NT2/D1 (cell line): ENCODE measurements around the gene PPFIA1.

ENCODE experiments used
- DNase-seq: peaks from one replicate; pipeline ENCODE4 v3.0.0-alpha.2; 2011; ENCODE audit warnings: low read depth, low spot score
- H3K27me3 ChIP-seq: 2 replicates; pipeline ENCODE4 v1.6.0; 2011; ENCODE audit warnings: mild to moderate bottlenecking; ENCODE audit not compliant: insufficient read length, insufficient read depth
- H3K36me3 ChIP-seq: 2 replicates; pipeline ENCODE4 v1.6.1; 2011; ENCODE audit warnings: mild to moderate bottlenecking, low read length, mixed read lengths; ENCODE audit not compliant: insufficient read depth, insufficient read length
- H3K4me1 ChIP-seq: 2 replicates; pipeline ENCODE4 v1.5.1; 2011; ENCODE audit not compliant: insufficient read depth, insufficient read length
- H3K4me3 ChIP-seq: 2 replicates; pipeline ENCODE4 v1.5.1; 2011; ENCODE audit warnings: low read depth; ENCODE audit not compliant: insufficient read length
- H3K9ac ChIP-seq: 2 replicates; pipeline ENCODE4 v1.6.0; 2011; ENCODE audit warnings: low read depth; ENCODE audit not compliant: insufficient read length
- H3K9me3 ChIP-seq: 2 replicates; pipeline ENCODE4 v1.5.1; 2011; ENCODE audit warnings: mild to moderate bottlenecking, low read length; ENCODE audit not compliant: insufficient read depth
- SUZ12 ChIP-seq: IDR thresholded peaks from 2 replicates; pipeline ENCODE4 v1.6.1; 2011; ENCODE audit not compliant: insufficient read length, insufficient read depth; ENCODE audit errors: extremely low read depth
- YY1 ChIP-seq: IDR thresholded peaks from 2 replicates; pipeline ENCODE4 v1.6.1; 2011; ENCODE audit not compliant: insufficient read length, insufficient read depth
- ZNF274 ChIP-seq: IDR thresholded peaks from 2 replicates; pipeline ENCODE4 v1.6.1; 2011; ENCODE audit warnings: mild to moderate bottlenecking, low read depth, low read length

PPFIA1 gene

DNA sequence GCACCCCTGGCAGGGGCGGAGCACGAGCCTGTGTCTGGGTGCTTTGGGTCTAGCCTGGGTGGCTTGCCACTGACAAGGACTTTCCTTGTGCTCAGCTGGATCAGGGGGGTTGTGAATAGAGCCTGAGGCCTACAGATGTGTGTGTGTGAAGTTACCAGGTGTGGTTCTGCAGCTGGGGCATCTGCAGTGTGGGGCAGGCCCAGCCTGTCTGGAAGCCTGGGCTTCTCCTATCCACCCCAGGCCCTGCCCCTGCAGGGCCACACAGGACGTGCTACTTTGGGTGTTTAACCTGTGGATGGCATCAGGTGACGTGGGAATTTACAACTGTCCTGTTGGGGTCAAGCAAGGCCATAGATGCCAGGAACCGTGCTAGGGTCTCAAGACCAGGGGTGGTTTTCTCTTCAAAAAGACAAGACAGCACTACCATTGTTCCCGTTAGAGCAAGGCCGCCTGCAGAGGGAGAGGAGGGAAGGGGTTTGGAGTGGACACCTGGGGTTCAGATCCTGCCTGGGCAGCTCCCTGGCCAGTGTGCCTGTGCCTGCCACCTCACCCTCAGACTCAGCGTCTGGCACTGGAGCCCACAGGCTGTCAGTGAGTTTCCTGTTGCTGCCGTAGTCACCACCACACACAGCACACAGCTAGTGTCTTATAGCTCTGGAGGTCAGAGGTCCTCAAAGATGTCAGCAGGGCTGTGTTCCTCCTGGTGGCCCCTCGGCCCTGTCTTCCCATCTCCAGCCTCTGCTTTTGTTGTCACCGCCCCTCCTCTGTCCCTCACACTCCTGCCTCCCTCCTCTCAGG lies 159.4 kb downstream of the PPFIA1 start:
- peaks cover 88% of the 10 kb centered on the region for H3K36me3 ChIP-seq
- DNase-seq: no peak
- TF ChIP-seq YY1 (no peak), SUZ12 (no peak), ZNF274 (no peak)
- H3K9me3 ChIP-seq: no peaks in the 10 kb centered on the region
- no peak overlapping the region for H3K9ac ChIP-seq
- H3K27me3 ChIP-seq: no peaks in the 10 kb centered on the region
- peaks cover 29% of the 10 kb centered on the region for H3K4me1 ChIP-seq
- no peak overlapping the region for H3K4me3 ChIP-seq

DNA sequence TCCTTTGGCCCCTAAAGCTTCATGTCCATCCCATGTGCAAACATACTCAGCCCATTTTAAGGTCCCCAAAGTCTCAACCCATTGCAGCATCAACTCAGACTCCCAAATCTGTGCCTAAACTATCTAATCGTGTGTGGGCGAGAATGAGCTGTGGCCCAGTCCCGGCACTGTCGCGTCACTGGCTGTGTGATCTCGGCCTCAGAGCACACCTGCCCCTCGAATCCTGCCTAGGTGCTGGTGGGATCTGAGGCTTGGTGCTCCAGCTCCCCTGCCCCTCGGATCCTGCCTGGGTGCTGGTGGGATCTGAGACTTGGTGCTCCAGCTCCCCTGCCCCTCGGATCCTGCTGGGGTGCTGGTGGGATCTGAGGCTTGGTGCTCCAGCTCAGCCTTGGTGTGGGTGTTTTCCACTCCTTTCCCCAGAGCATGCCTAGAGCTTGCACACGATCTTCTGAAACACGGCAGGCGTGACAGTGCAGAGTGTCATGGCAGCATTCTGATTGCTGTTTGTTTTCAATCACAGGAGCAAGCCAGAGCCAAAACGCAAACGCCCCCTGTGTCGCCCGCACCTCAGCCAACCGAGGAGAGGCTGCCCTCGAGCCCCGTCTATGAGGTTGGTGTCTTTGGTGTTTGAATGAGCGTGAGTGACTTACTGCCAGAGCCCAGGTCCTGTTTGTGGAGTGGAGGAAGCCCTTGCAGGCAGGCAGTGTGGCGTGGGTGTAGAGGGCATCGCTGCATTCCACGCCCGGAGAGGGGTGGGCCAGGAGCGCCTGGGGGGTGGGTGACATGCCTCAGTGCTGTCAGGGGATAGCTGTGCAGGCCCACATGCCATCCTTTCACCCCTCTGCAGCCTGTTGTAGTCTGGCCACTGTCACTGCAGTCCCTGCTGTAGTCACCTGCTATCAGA lies 160.4 kb downstream of the PPFIA1 start:
- Histone ChIP-seq H3K9me3 (no peaks in the 10 kb centered on the region), H3K27me3 (no peaks in the 10 kb centered on the region), H3K9ac (no peak overlapping the region), H3K4me1 (peaks cover 28% of the 10 kb centered on the region), H3K4me3 (no peak overlapping the region), H3K36me3 (peaks cover 88% of the 10 kb centered on the region)
- DNase-seq: no peak
- TF ChIP-seq SUZ12 (no peak), ZNF274 (no peak), YY1 (no peak)

DNA sequence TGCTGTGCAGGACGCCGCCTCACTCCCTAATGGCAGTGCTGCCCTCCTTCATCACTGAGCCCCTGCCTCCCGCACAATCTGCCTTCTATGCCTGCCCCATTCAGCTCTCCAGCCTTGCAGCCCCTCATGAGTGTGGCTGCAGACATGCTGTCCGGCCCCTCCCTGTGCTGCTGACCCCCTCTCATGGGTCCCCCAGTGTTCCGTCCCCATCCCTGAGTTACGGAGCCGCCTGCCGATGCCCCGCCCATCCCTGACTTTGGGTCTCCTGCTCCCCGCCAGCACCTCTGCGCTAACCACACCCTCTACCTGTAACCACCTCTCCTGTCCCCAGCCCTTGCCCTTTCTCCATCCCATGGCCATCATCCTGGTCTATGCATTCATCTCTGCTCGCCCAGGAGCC lies 161.1 kb downstream of the PPFIA1 start:
- Histone ChIP-seq H3K4me3 (no peak overlapping the region), H3K27me3 (no peaks in the 10 kb centered on the region), H3K9me3 (no peaks in the 10 kb centered on the region), H3K9ac (no peak overlapping the region), H3K4me1 (peaks cover 28% of the 10 kb centered on the region), H3K36me3 (peaks cover 94% of the 10 kb centered on the region)
- no peak for DNase-seq
- no peak for TF ChIP-seq SUZ12

DNA sequence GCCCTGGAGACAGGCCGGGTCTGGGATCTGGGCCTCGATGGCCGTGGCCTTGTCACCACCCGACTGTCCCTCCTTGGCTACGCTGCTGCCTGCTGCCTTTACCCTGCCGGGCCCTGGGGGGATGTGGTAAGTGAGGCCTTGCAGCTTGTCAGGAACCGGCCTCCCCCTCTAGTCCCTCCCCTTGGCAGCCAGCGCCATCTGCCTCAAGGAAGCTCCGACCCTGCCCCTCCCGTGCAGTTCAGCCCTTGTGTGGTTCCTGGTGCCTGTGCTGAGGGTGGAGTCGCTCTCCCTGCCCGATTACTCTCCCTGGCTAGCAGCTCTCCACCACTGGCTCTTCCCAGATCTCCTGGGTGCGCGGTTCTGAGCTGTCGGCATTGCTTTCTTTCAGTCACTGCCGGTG lies 161.6 kb downstream of the PPFIA1 start:
- no peak for DNase-seq
- TF ChIP-seq ZNF274: no peak
- no peak for TF ChIP-seq SUZ12
- no peak for TF ChIP-seq YY1
- Histone ChIP-seq H3K4me1 (peaks cover 28% of the 10 kb centered on the region), H3K27me3 (no peaks in the 10 kb centered on the region), H3K9me3 (no peaks in the 10 kb centered on the region), H3K36me3 (peaks cover 98% of the 10 kb centered on the region), H3K9ac (peak overlapping the region; percentile 32), H3K4me3 (no peak overlapping the region)

DNA sequence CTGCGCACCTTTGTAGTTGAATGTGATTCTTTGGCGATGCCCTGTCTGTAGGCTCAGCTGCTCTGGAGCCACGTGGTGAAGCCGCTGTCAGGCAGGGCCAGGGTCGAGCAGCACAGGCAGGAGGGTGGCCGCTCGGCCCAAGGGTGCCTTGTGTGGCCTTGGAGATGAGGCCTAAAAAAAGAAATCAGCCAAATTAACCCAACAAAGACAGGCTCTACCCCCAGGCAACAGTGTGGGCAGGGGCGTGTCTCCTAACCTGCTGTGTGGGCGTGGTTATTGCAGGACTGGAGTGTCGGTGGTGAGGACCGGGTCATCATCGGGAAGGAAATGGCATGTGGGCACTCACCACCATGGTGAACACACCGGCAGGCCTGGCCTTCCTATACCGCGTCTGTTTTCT lies 162.1 kb downstream of the PPFIA1 start:
- TF ChIP-seq ZNF274 (no peak), SUZ12 (no peak), YY1 (no peak)
- Histone ChIP-seq H3K27me3 (no peaks in the 10 kb centered on the region), H3K9ac (peak overlapping the region; percentile 32), H3K9me3 (no peaks in the 10 kb centered on the region), H3K4me1 (peaks cover 25% of the 10 kb centered on the region), H3K36me3 (peaks cover 98% of the 10 kb centered on the region), H3K4me3 (no peak overlapping the region)
- DNase-seq: no peak

DNA sequence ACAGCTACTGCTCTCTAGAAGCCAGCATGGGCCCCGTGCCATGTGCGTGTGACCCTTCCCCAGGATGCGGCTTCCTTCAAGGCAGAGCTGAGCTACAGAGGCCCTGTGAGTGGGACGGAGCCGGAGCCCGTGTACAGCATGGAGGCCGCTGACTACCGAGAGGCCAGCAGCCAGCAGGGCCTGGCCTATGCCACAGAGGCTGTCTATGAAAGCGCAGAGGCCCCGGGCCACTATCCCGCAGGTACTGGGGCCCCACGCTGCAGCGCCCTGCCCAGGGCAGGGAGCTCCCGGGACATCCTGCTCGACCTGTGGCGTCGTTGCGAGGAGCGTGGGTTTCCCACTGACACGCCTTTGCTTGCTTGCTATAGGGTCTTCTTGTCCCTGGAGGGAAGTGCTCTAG lies 162.5 kb downstream of the PPFIA1 start:
- Histone ChIP-seq H3K9me3 (no peaks in the 10 kb centered on the region), H3K4me3 (no peak overlapping the region), H3K9ac (no peak overlapping the region), H3K27me3 (no peaks in the 10 kb centered on the region), H3K4me1 (peaks cover 25% of the 10 kb centered on the region), H3K36me3 (peaks cover 99% of the 10 kb centered on the region)
- no peak for DNase-seq
- TF ChIP-seq YY1: no peak
- no peak for TF ChIP-seq SUZ12
- no peak for TF ChIP-seq ZNF274

DNA sequence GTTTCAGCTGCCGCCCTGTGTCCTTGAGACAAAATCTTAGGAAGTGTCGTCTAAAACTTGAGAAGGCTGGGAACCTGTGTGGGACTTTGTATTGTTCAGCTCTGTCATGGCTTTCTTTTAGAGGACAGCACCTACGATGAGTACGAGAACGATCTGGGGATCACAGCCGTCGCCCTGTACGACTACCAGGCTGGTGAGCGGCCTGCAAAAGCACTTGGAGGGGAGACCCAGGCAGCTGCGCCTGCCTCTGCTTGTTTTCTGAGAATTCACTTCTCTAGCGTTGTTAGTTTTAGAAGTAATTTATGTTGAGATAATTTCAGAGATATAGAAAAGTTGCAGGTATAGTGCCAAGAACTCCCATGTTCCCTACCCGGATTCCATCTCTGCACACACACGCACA lies 163.0 kb downstream of the PPFIA1 start:
- DNase-seq: no peak
- no peak overlapping the region for H3K4me3 ChIP-seq
- H3K4me1 ChIP-seq: peaks cover 25% of the 10 kb centered on the region
- no peaks in the 10 kb centered on the region for H3K9me3 ChIP-seq
- H3K36me3 ChIP-seq: peaks cover 98% of the 10 kb centered on the region
- TF ChIP-seq YY1 (no peak), SUZ12 (no peak), ZNF274 (no peak)
- no peak overlapping the region for H3K9ac ChIP-seq
- no peaks in the 10 kb centered on the region for H3K27me3 ChIP-seq
